Osteocyte (in vitro differentiated cells): ENCODE data around the gene SELENOI. TPM values are rescaled to one million over a fixed set of nuclear protein-coding genes. Genes with fewer than 3 reads are reported as not detected.

Experiments
- DNase-seq: peaks from one replicate; pipeline ENCODE4 v3.0.0; 2021; ENCODE audit warnings: mixed read lengths; ENCODE audit not compliant: unreplicated experiment; ENCODE audit errors: extremely low spot score
- H3K27ac Mint-ChIP-seq: one replicate; pipeline ENCODE4 v1.8.0; 2021; ENCODE audit warnings: mild to moderate bottlenecking, mixed read lengths; ENCODE audit not compliant: unreplicated experiment
- H3K27me3 Mint-ChIP-seq: one replicate; pipeline ENCODE4 v1.8.0; 2021; ENCODE audit warnings: mixed read lengths; ENCODE audit not compliant: unreplicated experiment
- H3K36me3 Mint-ChIP-seq: one replicate; pipeline ENCODE4 v1.8.0; 2021; ENCODE audit warnings: mixed read lengths; ENCODE audit not compliant: unreplicated experiment
- H3K4me1 Mint-ChIP-seq: one replicate; pipeline ENCODE4 v1.8.0; 2021; ENCODE audit warnings: mixed read lengths; ENCODE audit not compliant: unreplicated experiment
- H3K4me3 Mint-ChIP-seq: one replicate; pipeline ENCODE4 v1.8.0; 2021; ENCODE audit warnings: mild to moderate bottlenecking, moderate library complexity, mixed read lengths; ENCODE audit not compliant: unreplicated experiment
- H3K9me3 Mint-ChIP-seq: one replicate; pipeline ENCODE4 v1.8.0; 2021; ENCODE audit warnings: mixed read lengths; ENCODE audit not compliant: unreplicated experiment
- long read RNA-seq: library from polyadenylated mRNA; unstranded; transcript quantifications from one replicate; pipeline ENCODE4 v2.0.0, GENCODE V29; 2021
- total RNA-seq: library from RNA; stranded (reverse); gene quantifications from 2 replicates; pipeline ENCODE4 v1.2.1, GENCODE V29; 2021
- TF ChIP-seq, protein P1 (sequence below): fragments of 200-600 bp; sonication (generic); IDR thresholded peaks from 2 replicates; pipeline ENCODE4 v1.5.0; 2021; ENCODE audit warnings: antibody characterized with exemption, mild to moderate bottlenecking, moderate library complexity

The SELENOI gene, protein sequence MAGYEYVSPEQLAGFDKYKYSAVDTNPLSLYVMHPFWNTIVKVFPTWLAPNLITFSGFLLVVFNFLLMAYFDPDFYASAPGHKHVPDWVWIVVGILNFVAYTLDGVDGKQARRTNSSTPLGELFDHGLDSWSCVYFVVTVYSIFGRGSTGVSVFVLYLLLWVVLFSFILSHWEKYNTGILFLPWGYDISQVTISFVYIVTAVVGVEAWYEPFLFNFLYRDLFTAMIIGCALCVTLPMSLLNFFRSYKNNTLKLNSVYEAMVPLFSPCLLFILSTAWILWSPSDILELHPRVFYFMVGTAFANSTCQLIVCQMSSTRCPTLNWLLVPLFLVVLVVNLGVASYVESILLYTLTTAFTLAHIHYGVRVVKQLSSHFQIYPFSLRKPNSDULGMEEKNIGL
- 13.3 and 16.1 TPM in 2 replicates for total RNA-seq
- long read RNA-seq, full-length matches to known transcripts, result 7 of 16 reads
- long read RNA-seq, partial matches to known transcripts, result 2 of 16 reads
- long read RNA-seq, other reads (novel, unspliced or antisense), result 7 of 16 reads

DNA sequence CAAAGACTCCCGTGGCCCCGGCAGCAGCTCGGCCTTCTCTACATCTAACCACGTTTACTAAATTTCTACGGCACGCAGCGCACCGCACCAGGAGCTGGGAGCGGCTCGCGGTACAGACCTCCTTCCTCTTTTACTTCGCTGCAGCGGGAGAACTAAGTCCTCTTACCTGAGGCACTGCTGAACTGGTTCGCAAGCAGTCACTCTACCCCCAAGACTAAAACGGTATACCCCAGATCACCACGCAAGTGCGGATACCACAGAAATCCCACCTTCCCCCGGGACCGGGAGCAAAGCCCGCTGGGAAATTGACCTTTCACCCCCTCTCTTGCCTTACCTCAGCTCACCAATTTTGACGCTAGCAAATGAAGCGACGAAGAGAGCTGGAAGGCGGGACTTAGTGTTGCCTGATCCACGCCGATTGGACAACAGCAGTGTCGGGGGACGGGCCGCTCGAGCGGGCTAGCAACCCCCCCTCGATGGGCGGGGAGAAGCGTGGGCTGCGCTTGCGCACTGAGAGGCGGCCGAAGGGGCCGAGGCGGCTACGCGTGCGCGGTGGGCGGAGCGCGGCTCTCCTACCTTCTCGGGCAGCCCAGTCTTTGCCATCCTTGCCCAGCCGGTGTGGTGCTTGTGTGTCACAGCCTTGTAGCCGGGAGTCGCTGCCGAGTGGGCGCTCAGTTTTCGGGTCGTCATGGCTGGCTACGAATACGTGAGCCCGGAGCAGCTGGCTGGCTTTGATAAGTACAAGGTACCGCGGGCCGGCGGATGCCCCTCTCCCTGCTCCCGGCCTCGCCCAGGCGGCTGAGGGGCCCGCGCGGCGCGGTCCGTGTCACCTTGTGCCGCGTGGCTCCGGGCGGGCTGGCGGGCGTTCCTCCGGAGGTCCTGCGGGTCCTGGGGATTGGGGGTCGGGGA lies at the start of gene SELENOI:
Gene SELENOI, plus strand, starts transcription at position 599 of the 909 bp plus-strand sequence. Its CDS starts 90 bp downstream, at position 689.
- TF ChIP-seq, protein P1, sequence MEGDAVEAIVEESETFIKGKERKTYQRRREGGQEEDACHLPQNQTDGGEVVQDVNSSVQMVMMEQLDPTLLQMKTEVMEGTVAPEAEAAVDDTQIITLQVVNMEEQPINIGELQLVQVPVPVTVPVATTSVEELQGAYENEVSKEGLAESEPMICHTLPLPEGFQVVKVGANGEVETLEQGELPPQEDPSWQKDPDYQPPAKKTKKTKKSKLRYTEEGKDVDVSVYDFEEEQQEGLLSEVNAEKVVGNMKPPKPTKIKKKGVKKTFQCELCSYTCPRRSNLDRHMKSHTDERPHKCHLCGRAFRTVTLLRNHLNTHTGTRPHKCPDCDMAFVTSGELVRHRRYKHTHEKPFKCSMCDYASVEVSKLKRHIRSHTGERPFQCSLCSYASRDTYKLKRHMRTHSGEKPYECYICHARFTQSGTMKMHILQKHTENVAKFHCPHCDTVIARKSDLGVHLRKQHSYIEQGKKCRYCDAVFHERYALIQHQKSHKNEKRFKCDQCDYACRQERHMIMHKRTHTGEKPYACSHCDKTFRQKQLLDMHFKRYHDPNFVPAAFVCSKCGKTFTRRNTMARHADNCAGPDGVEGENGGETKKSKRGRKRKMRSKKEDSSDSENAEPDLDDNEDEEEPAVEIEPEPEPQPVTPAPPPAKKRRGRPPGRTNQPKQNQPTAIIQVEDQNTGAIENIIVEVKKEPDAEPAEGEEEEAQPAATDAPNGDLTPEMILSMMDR, result no peak
- peak within 1 kb of the TSS; percentile 98 for H3K27ac Mint-ChIP-seq
- H3K9me3 Mint-ChIP-seq, result no peaks in the 10 kb centered on the region
- H3K27me3 Mint-ChIP-seq, result no peaks in the 10 kb centered on the region
- H3K4me3 Mint-ChIP-seq, result peak within 1 kb of the TSS; percentile 95
- peaks cover 32% of the 10 kb centered on the region for H3K4me1 Mint-ChIP-seq
- H3K36me3 Mint-ChIP-seq, result no peaks in the 10 kb centered on the region
- DNase-seq, result peak; percentile 100

DNA sequence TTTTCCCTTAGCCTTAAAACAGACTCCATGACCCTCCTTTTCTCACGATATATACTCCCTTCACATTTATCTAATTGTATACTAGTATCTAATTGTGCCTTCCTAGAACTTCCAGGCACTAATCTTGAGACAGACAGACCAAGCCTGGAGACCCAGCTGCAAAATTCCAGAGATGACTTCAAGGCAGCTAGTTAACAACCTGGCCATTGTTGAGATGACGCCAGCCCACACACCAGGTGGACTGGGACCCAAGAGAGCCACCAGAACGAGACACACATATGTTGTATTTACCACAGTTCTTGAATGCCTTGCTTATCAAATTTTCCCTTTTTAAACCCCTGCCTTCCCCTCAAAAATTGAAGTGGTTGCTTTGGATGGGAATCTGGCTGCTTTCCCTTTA lies 48.9 kb upstream of the SELENOI start:
- Mint-ChIP-seq H3K36me3 (no peaks in the 10 kb centered on the region), H3K9me3 (no peaks in the 10 kb centered on the region), H3K4me3 (no peak overlapping the region), H3K4me1 (no peaks in the 10 kb centered on the region), H3K27me3 (no peaks in the 10 kb centered on the region), H3K27ac (no peak overlapping the region)
- TF ChIP-seq, protein P1, result no peak
- DNase-seq, result no peak

DNA sequence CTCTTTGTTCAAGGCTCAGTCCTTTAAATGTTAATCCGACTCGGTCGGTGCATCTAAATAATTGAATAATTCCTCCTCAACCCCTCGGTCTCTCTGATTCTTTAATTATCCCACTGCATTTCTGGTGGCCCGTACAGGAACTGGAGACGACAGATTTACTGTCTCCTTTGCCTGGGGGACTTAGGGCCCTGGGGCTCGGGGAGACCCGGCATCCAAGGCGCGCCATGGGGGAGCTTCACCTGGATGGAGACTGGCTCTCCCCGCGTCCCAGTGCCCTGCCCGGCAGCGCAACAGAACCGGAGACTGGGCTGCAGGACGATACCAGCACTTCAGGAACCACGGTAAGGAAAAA lies 47.7 kb upstream of the SELENOI start:
- Mint-ChIP-seq H3K36me3 (no peaks in the 10 kb centered on the region), H3K4me3 (no peak overlapping the region), H3K27ac (no peak overlapping the region), H3K9me3 (no peaks in the 10 kb centered on the region), H3K4me1 (no peaks in the 10 kb centered on the region), H3K27me3 (no peaks in the 10 kb centered on the region)
- no peak for DNase-seq
- TF ChIP-seq, protein P1, result no peak

DNA sequence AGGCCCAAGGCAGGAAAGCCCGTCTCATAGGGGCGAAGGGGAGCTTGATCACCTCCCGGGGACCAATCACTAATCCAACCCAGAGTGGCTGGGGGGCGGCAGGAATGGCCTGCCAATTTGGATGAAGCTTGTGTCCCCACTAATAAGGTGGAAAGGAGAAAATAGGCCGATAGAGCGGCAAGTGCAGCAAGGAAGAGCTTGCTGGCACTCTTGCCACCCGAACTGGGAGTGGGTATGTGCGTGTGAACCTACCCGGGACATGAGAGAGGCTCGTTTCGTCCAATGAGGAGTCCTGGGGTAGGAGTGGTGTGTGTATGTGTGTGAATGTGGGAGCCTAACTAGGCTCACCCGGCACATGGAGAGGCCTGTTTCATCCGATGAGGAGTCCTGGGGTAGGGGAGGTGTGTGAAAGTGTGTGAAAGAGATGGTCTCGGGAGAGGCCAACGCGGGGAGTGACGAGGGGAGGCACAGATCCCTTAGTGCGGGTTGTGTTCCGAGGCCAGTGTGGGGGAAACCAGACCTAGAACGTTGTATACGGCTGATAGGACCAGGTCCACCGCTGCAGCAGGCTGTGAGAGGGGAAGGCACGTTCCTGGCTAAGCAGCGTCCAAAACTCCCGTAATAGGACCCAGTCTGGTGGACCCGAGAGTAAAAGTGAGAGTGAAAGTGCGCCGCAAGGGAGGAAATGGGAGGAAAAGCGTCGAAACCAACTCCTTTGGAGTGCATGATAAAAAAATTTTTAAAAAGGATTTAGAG lies 47.1 kb upstream of the SELENOI start:
- DNase-seq, result no peak
- Mint-ChIP-seq H3K27ac (no peak overlapping the region), H3K36me3 (no peaks in the 10 kb centered on the region)

More for the DNA sequence above, 47.1 kb upstream of the SELENOI start:
- no peaks in the 10 kb centered on the region for H3K9me3 Mint-ChIP-seq
- no peak overlapping the region for H3K4me3 Mint-ChIP-seq
- H3K4me1 Mint-ChIP-seq, result no peaks in the 10 kb centered on the region
- TF ChIP-seq, protein P1, result no peak
- no peaks in the 10 kb centered on the region for H3K27me3 Mint-ChIP-seq
